Measurements from ENCODE around the gene KLHL9.

KLHL9 gene

GRCh38 chr9:21317956-21318923 lies 17.0 kb downstream of the KLHL9 start:
- no peak for DNase-seq (ENCODE audit: low read depth)

- DNase-seq (ENCODE audit: low read depth): no peak
Observed at GRCh38 chr9:21316860-21317259, 18.3 kb downstream of the KLHL9 start.

- no peak for DNase-seq (ENCODE audit: low read depth)
Observed at GRCh38 chr9:21316032-21316842, 19.0 kb downstream of the KLHL9 start.

- no peak for DNase-seq (ENCODE audit: low read depth)
Observed at GRCh38 chr9:21314152-21314551, 21.1 kb downstream of the KLHL9 start.

- no peak for DNase-seq (ENCODE audit: low read depth)
Observed at GRCh38 chr9:21311889-21312288, 23.3 kb downstream of the KLHL9 start.

- DNase-seq (ENCODE audit: low read depth): no peak
Observed at GRCh38 chr9:21305213-21305612, 30.0 kb downstream of the KLHL9 start, which contains the start of gene IFNA5. Gene IFNA5 (minus strand): TSS chr9:21305313. CDS start chr9:21305256, 57 bp downstream.

GRCh38 chr9:21295992-21296391 lies 39.2 kb downstream of the KLHL9 start:
- DNase-seq (ENCODE audit: low read depth): no peak

- DNase-seq (ENCODE audit: low read depth): no peak
Observed at GRCh38 chr9:21294904-21295538, 40.2 kb downstream of the KLHL9 start.

GRCh38 chr9:21294364-21294774 lies 40.8 kb downstream of the KLHL9 start:
- no peak for DNase-seq (ENCODE audit: low read depth)

GRCh38 chr9:21289848-21290247 lies 45.4 kb downstream of the KLHL9 start:
- DNase-seq (ENCODE audit: low read depth): no peak

- no peak for DNase-seq (ENCODE audit: low read depth)
Observed at GRCh38 chr9:21287280-21287679, 47.9 kb downstream of the KLHL9 start.

- DNase-seq (ENCODE audit: low read depth): no peak
Observed at GRCh38 chr9:21286659-21287058, 48.5 kb downstream of the KLHL9 start.

GRCh38 chr9:21286099-21286498 lies 49.1 kb downstream of the KLHL9 start:
- no peak for DNase-seq (ENCODE audit: low read depth)

GRCh38 chr9:21281275-21281674 lies 53.9 kb downstream of the KLHL9 start:
- no peak for DNase-seq (ENCODE audit: low read depth)

Data from HS-27A (cell line).